Fibroblast of the conjunctiva (primary cell): ENCODE measurements around the gene ROPN1L.

ENCODE experiments used
- DNase-seq: peaks from one replicate; pipeline ENCODE4 v3.0.0-alpha.2; 2010; ENCODE audit warnings: low read depth

Gene ROPN1L

GRCh38 chr5:10459080-10460055, 17.7 kb downstream of the ROPN1L start:
- no peak for DNase-seq

GRCh38 chr5:10460252-10460906, 18.7 kb downstream of the ROPN1L start:
- no peak for DNase-seq

GRCh38 chr5:10461041-10461440, 19.4 kb downstream of the ROPN1L start:
- DNase-seq, result no peak

- no peak for DNase-seq
Measured at GRCh38 chr5:10461904-10462555, 20.4 kb downstream of the ROPN1L start.

- no peak for DNase-seq
Measured at GRCh38 chr5:10463566-10463965, 21.9 kb downstream of the ROPN1L start.

GRCh38 chr5:10464173-10464572, 22.5 kb downstream of the ROPN1L start:
- no peak for DNase-seq

GRCh38 chr5:10465726-10466125, 24.0 kb downstream of the ROPN1L start:
- DNase-seq, result no peak

GRCh38 chr5:10466446-10467073, 24.9 kb downstream of the ROPN1L start:
- DNase-seq, result no peak

GRCh38 chr5:10467281-10468198, 25.9 kb downstream of the ROPN1L start:
- DNase-seq, result no peak

- no peak for DNase-seq
Measured at GRCh38 chr5:10468256-10468655, 26.6 kb downstream of the ROPN1L start.

- no peak for DNase-seq
Measured at GRCh38 chr5:10469253-10470050, 27.8 kb downstream of the ROPN1L start.

- DNase-seq, result no peak
Measured at GRCh38 chr5:10470669-10471068, 29.0 kb downstream of the ROPN1L start.

GRCh38 chr5:10471677-10472076, 30.0 kb downstream of the ROPN1L start:
- DNase-seq, result no peak

GRCh38 chr5:10474521-10475075, 32.9 kb downstream of the ROPN1L start:
- peak; percentile 62 for DNase-seq

GRCh38 chr5:10475931-10476676, 34.4 kb downstream of the ROPN1L start:
- DNase-seq, result no peak

GRCh38 chr5:10476878-10477277, 35.2 kb downstream of the ROPN1L start:
- no peak for DNase-seq

- DNase-seq, result no peak
Measured at GRCh38 chr5:10477943-10478342, 36.3 kb downstream of the ROPN1L start.

GRCh38 chr5:10478436-10478835, 36.8 kb downstream of the ROPN1L start:
- no peak for DNase-seq

GRCh38 chr5:10479154-10479721, 37.6 kb downstream of the ROPN1L start:
- no peak for DNase-seq
